HCT116 (cell line): ENCODE measurements around the gene APOBEC3A. TPM values are rescaled to one million over a fixed set of nuclear protein-coding genes. Genes with fewer than 3 reads are reported as not detected.

Source experiments
- ATAC-seq: fragments of 200-7000 bp; cut with Tn5 transposase; 2 replicates; pipeline ENCODE4 v1.9.1; 2020; ENCODE audit warnings: mild to moderate bottlenecking, moderate library complexity
- BruUV-seq: library from RNA; stranded (reverse); fragments of 400-500 nt; replicated peaks from 2 replicates; lab custom pipeline; 2021; lab: Mats Ljungman, UMichigan
- CTCF ChIA-PET: fragments of 300-600 bp; sonication (Branson Sonifier 250); formaldehyde crosslinking; loops from one replicate; lab custom pipeline; 2021; ENCODE audit warnings: antibody characterized with exemption; lab: Charles Lee
- POLR2A ChIA-PET: fragments of 300-600, 350-600 bp; sonication (Branson Sonifier 250); formaldehyde crosslinking; loops from one replicate; lab custom pipeline; 2021; ENCODE audit warnings: antibody characterized with exemption; lab: Charles Lee
- RAD21 ChIA-PET, 2 experiments: fragments of 300-600 bp; sonication (Branson Sonifier 250); formaldehyde crosslinking; loops; one replicate each; lab custom pipeline; 2023; ENCODE audit warnings: low total read pairs in 2 of 2; ENCODE audit not compliant: uncharacterized antibody in 2 of 2, unreplicated experiment in 2 of 2, low non-redundant PET in 1 of 2; lab: Charles Lee
- DNase-seq: peaks from one replicate; pipeline ENCODE4 v3.0.0-alpha.2; 2010; ENCODE audit warnings: low read depth, low spot score
- H2AFZ ChIP-seq: fragments of 200-600 bp; shearing (Covaris generic), sonication (generic); 2 replicates; pipeline ENCODE4 v1.6.1; 2017; ENCODE audit warnings: low read depth, mixed run types, mixed read lengths, antibody characterized with exemption, low read length; ENCODE audit not compliant: poor library complexity, severe bottlenecking
- H3K27ac ChIP-seq: 2 replicates; pipeline ENCODE4 v1.5.1; 2012; ENCODE audit warnings: low read depth, low read length
- H3K27me3 ChIP-seq: fragments of 200-600 bp; sonication (generic); 2 replicates; pipeline ENCODE4 v1.6.1; 2016; ENCODE audit warnings: mixed run types, low read length, mixed read lengths; ENCODE audit not compliant: insufficient read depth
- H3K36me3 ChIP-seq, 2 experiments: fragments of 200-500 bp in 1 of 2; fragments of 200-600 bp in 1 of 2; sonication (Bioruptor generic) in 1 of 2; sonication (generic) in 1 of 2; 2 replicates each; pipeline versions ENCODE4 v1.5.1 to v1.6.1; 2014 to 2016; ENCODE audit warnings: low read length in 2 of 2, inconsistent platforms in 1 of 2, mixed read lengths in 1 of 2, mixed run types in 1 of 2; ENCODE audit not compliant: insufficient read depth in 2 of 2, control insufficient read depth in 1 of 2
- H3K4me1 ChIP-seq, 2 experiments: fragments of 200-600 bp in 1 of 2; sonication (generic) in 1 of 2; 2 replicates each; pipeline versions ENCODE4 v1.5.1 to v1.6.1; 2012 to 2017; ENCODE audit warnings: low read length in 2 of 2, inconsistent platforms in 1 of 2, mild to moderate bottlenecking in 1 of 2, mixed read lengths in 1 of 2, mixed run types in 1 of 2, moderate library complexity in 1 of 2; ENCODE audit not compliant: insufficient read depth in 2 of 2, control insufficient read depth in 1 of 2
- H3K4me2 ChIP-seq: fragments of 200-600 bp; sonication (generic); 2 replicates; pipeline ENCODE4 v1.6.1; 2017; ENCODE audit warnings: mixed run types, low read length, mixed read lengths
- H3K4me3 ChIP-seq, 2 experiments: fragments of 200-600 bp in 1 of 2; sonication (generic) in 1 of 2; replicated peaks in 1 of 2; 2 replicates each; pipeline ENCODE4 v1.5.1; 2011 to 2016; ENCODE audit warnings: low read length in 2 of 2, control low read depth in 1 of 2, low read depth in 1 of 2, mild to moderate bottlenecking in 1 of 2, mixed read lengths in 1 of 2, mixed run types in 1 of 2
- H3K79me2 ChIP-seq: fragments of 200-600 bp; sonication (generic); 2 replicates; pipeline ENCODE4 v1.6.1; 2017; ENCODE audit warnings: mild to moderate bottlenecking, mixed run types, low read length, moderate library complexity, mixed read lengths; ENCODE audit not compliant: insufficient read depth
- H3K9ac ChIP-seq: fragments of 200-600 bp; sonication (generic); 2 replicates; pipeline ENCODE4 v1.6.1; 2016; ENCODE audit warnings: low read length, mixed read lengths
- H3K9me2 ChIP-seq: fragments of 200-600 bp; sonication (generic), shearing (Covaris generic); 2 replicates; pipeline ENCODE4 v1.6.1; 2017; ENCODE audit warnings: mixed run types, mild to moderate bottlenecking, moderate library complexity; ENCODE audit not compliant: insufficient read depth
- H3K9me3 ChIP-seq, 2 experiments: fragments of 200-500 bp in 1 of 2; fragments of 200-600 bp in 1 of 2; sonication (Bioruptor generic) in 1 of 2; sonication (generic) in 1 of 2; 2 replicates each; pipeline ENCODE4 v1.6.1; 2014 to 2017; ENCODE audit warnings: low read length in 2 of 2, mixed read lengths in 2 of 2, inconsistent platforms in 1 of 2, low read depth in 1 of 2, mild to moderate bottlenecking in 1 of 2, mixed run types in 1 of 2, moderate library complexity in 1 of 2; ENCODE audit not compliant: control insufficient read depth in 1 of 2, insufficient read depth in 1 of 2
- H4K20me1 ChIP-seq: fragments of 200-600 bp; sonication (generic), shearing (Covaris generic); 2 replicates; pipeline ENCODE4 v1.6.1; 2017; ENCODE audit warnings: mixed run types, mild to moderate bottlenecking, moderate library complexity; ENCODE audit not compliant: insufficient read depth
- POLR2AphosphoS5 ChIP-seq: IDR thresholded peaks from 2 replicates; pipeline ENCODE4 v1.6.1; 2011; ENCODE audit warnings: mild to moderate bottlenecking, low read depth, low read length, moderate library complexity
- SIN3A ChIP-seq: IDR thresholded peaks from 2 replicates; pipeline ENCODE4 v1.6.1; 2012; ENCODE audit warnings: low read depth
- SRF ChIP-seq: IDR thresholded peaks from 2 replicates; pipeline ENCODE4 v1.6.1; 2012; ENCODE audit warnings: low read depth
- intact Hi-C: fragments of 100-400 bp; cut with micrococcal nuclease; formaldehyde crosslinking; loops from 2 replicates; pipeline ENCODE4 v1.10.0; 2022
- total RNA-seq: library from RNA; stranded (reverse); gene quantifications from one replicate; pipeline ENCODE4 v1.2.1, GENCODE V29; 2021; ENCODE audit not compliant: unreplicated experiment
- TF ChIP-seq, protein P1 (sequence below), 3 experiments: fragments of 200-600 bp in 1 of 3; sonication (generic) in 1 of 3; IDR thresholded peaks in 2 of 3; conservative IDR thresholded peaks in 1 of 3; 2 replicates each; pipeline ENCODE4 v1.5.1; 2012 to 2017; ENCODE audit warnings: low read depth in 2 of 3, low read length in 2 of 3, antibody characterized with exemption in 1 of 3, borderline replicate concordance in 1 of 3, control low read depth in 1 of 3, mild to moderate bottlenecking in 1 of 3, mixed read lengths in 1 of 3, mixed run types in 1 of 3, moderate library complexity in 1 of 3; ENCODE audit not compliant: insufficient read depth in 1 of 3
- TF ChIP-seq, protein P2 (sequence below): IDR thresholded peaks from 2 replicates; pipeline ENCODE4 v1.6.1; 2012
- TF ChIP-seq, protein P3 (sequence below): IDR thresholded peaks from 2 replicates; pipeline ENCODE4 v1.6.1; 2012

APOBEC3A gene
- total RNA-seq, 1 experiment from 2014 or later: not detected

DNA sequence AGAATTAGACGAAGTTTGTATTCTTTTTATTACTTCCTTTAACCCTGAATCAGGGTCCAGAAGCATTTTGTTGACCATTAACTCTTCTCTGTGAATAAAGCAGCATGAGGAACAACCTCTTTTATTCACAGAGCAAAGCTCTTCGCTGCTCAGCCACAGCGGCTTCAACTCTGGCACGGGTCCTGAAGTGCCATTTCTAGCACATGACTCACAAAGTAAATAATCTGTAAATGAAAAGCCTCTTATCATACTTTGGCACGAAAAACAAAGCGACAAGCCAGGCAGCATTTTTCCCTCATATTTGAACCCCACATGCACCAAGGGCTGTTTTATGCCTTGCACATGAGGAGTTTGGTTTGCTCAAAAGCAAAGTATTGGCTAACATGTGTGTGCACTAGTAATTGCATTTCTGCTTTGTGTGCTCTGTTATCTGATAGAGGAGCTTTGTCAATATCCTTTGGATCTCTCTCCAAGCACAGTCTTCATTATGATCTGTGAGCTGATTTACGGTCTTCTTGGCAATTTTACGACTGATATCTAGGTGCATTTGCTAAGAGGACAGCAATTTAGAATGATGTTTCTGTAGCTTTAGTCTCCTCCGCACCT lies 33.0 kb upstream of the APOBEC3A start (continued):
- TF ChIP-seq, protein P1, sequence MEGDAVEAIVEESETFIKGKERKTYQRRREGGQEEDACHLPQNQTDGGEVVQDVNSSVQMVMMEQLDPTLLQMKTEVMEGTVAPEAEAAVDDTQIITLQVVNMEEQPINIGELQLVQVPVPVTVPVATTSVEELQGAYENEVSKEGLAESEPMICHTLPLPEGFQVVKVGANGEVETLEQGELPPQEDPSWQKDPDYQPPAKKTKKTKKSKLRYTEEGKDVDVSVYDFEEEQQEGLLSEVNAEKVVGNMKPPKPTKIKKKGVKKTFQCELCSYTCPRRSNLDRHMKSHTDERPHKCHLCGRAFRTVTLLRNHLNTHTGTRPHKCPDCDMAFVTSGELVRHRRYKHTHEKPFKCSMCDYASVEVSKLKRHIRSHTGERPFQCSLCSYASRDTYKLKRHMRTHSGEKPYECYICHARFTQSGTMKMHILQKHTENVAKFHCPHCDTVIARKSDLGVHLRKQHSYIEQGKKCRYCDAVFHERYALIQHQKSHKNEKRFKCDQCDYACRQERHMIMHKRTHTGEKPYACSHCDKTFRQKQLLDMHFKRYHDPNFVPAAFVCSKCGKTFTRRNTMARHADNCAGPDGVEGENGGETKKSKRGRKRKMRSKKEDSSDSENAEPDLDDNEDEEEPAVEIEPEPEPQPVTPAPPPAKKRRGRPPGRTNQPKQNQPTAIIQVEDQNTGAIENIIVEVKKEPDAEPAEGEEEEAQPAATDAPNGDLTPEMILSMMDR (IDR thresholded peaks at IDR 0.05 in 2 of 3, conservative IDR thresholded peaks at IDR 0.05 in 1 of 3; ENCODE audit: borderline replicate concordance in 1 of 3, insufficient read depth in 1 of 3, low read depth in 2 of 3, low read length in 2 of 3): no peak
- TF ChIP-seq, protein P2, sequence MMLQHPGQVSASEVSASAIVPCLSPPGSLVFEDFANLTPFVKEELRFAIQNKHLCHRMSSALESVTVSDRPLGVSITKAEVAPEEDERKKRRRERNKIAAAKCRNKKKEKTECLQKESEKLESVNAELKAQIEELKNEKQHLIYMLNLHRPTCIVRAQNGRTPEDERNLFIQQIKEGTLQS: no peak

DNA sequence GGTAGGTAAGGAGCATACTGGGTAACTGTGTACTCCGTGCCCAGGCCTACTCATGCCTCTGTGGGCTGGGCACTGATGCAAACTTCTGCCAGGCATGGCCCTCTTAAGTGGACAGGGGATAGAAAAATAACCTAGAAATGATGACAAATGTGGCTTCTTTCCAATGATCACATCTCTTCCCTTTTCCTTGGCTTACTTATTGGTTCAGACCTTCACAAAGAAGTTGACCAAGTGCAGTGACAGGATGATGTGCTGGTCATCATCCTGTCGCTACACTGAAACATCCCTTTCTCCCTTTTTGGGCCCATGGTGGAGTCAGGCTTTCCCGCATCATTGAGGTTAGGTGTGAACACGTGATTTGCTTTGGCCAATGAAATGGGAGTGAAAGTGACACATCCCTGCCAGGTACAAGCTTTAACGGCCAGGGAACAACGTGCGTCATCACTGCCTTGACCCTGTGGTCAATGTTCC lies 31.8 kb upstream of the APOBEC3A start:
- Histone ChIP-seq H3K9ac (no peak overlapping the region), H3K4me2 (peak overlapping the region; percentile 90), H3K9me3 (no peaks in the 10 kb centered on the region), H3K79me2 (no peaks in the 10 kb centered on the region), H4K20me1 (no peaks in the 10 kb centered on the region), H3K27ac (no peak overlapping the region; the same call in 1 of the 2 replicates), H3K36me3 (no peaks in the 10 kb centered on the region), H3K4me3 (no peak overlapping the region), H2AFZ (no peak overlapping the region), H3K4me1 (peaks cover 55 to 67% of the 10 kb centered on the region in 2 experiments), H3K9me2 (no peaks in the 10 kb centered on the region), H3K27me3 (no peaks in the 10 kb centered on the region)
- no TSS peak for BruUV-seq
- ChIA-PET CTCF (no interaction called here), POLR2A (no interaction called here), RAD21 (no interaction called here)
- intact Hi-C loops: loop anchor here (5.0 kb wide), 1 partner anchor 192 kb away; no protein-coding TSS in a partner anchor
- ATAC-seq (no peak), DNase-seq (no peak)
- no peak for TF ChIP-seq SIN3A
- TF ChIP-seq, protein P3, sequence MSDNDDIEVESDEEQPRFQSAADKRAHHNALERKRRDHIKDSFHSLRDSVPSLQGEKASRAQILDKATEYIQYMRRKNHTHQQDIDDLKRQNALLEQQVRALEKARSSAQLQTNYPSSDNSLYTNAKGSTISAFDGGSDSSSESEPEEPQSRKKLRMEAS: peak; percentile 37; the same call in 1 of the 2 replicates
- TF ChIP-seq SRF: no peak
- no peak for TF ChIP-seq POLR2AphosphoS5
